HEK293 (cell line): ENCODE data around the gene IFI6.

ENCODE experiments used
- BCL11B ChIP-seq: fragments of 450-650 bp; formaldehyde crosslinking; IDR thresholded peaks from 2 replicates; pipeline ENCODE4 v1.5.1; 2016; ENCODE audit warnings: low read depth, missing biosample characterization, missing genetic modification characterization
- GLIS2 ChIP-seq: fragments of 450-650 bp; formaldehyde crosslinking; IDR thresholded peaks from 2 replicates; pipeline ENCODE4 v1.5.1; 2016; ENCODE audit warnings: missing biosample characterization, missing genetic modification characterization
- HOXC10 ChIP-seq: sonication (generic); formaldehyde crosslinking; IDR thresholded peaks from 2 replicates; pipeline ENCODE4 v1.8.1; 2023; ENCODE audit warnings: mild to moderate bottlenecking, missing genetic modification reagents
- IKZF3 ChIP-seq: fragments of 450-650 bp; IDR thresholded peaks from 2 replicates; pipeline ENCODE4 v1.5.0; 2018; ENCODE audit warnings: missing biosample characterization, mild to moderate bottlenecking, missing genetic modification characterization, moderate library complexity
- KLF7 ChIP-seq: fragments of 450-650 bp; formaldehyde crosslinking; IDR thresholded peaks from 2 replicates; pipeline ENCODE4 v1.5.1; 2016; ENCODE audit warnings: missing biosample characterization, missing genetic modification characterization, borderline replicate concordance
- OSR2 ChIP-seq: fragments of 450-650 bp; formaldehyde crosslinking; IDR thresholded peaks from 2 replicates; pipeline ENCODE4 v1.5.1; 2016; ENCODE audit warnings: missing biosample characterization, missing genetic modification characterization
- PRDM2 ChIP-seq: fragments of 450-650 bp; formaldehyde crosslinking; IDR thresholded peaks from 2 replicates; pipeline ENCODE4 v1.5.1; 2016; ENCODE audit warnings: missing biosample characterization, missing genetic modification characterization, borderline replicate concordance
- ZFP69B ChIP-seq: fragments of 450-650 bp; formaldehyde crosslinking; IDR thresholded peaks from 2 replicates; pipeline ENCODE4 v1.5.1; 2016; ENCODE audit warnings: missing biosample characterization, missing genetic modification characterization
- ZNF114 ChIP-seq: fragments of 450-650 bp; formaldehyde crosslinking; IDR thresholded peaks from 2 replicates; pipeline ENCODE4 v1.5.0; 2017; ENCODE audit warnings: missing biosample characterization, missing genetic modification characterization
- ZNF280D ChIP-seq: fragments of 450-650 bp; formaldehyde crosslinking; IDR thresholded peaks from 2 replicates; pipeline ENCODE4 v1.5.1; 2016; ENCODE audit warnings: missing biosample characterization, missing genetic modification characterization
- ZNF302 ChIP-seq: fragments of 450-650 bp; formaldehyde crosslinking; IDR thresholded peaks from 2 replicates; pipeline ENCODE4 v1.5.1; 2016; ENCODE audit warnings: missing biosample characterization, missing genetic modification characterization, low read depth
- ZNF426 ChIP-seq: fragments of 450-650 bp; formaldehyde crosslinking; IDR thresholded peaks from 2 replicates; pipeline ENCODE4 v1.5.1; 2017; ENCODE audit warnings: missing biosample characterization, missing genetic modification characterization, mild to moderate bottlenecking, inconsistent platforms, moderate library complexity
- ZNF433 ChIP-seq: fragments of 450-650 bp; formaldehyde crosslinking; IDR thresholded peaks from 2 replicates; pipeline ENCODE4 v1.5.1; 2016; ENCODE audit warnings: missing biosample characterization, missing genetic modification characterization, low read depth
- ZNF521 ChIP-seq: fragments of 450-650 bp; formaldehyde crosslinking; IDR thresholded peaks from 2 replicates; pipeline ENCODE4 v1.5.1; 2017; ENCODE audit warnings: missing biosample characterization, mild to moderate bottlenecking, missing genetic modification characterization
- ZNF571 ChIP-seq: fragments of 450-650 bp; formaldehyde crosslinking; IDR thresholded peaks from 2 replicates; pipeline ENCODE4 v1.5.0; 2017; ENCODE audit warnings: missing biosample characterization, missing genetic modification characterization
- ZNF654 ChIP-seq: fragments of 450-650 bp; formaldehyde crosslinking; IDR thresholded peaks from 2 replicates; pipeline ENCODE4 v1.5.1; 2016; ENCODE audit warnings: low read depth, missing biosample characterization, missing genetic modification characterization
- ZNF707 ChIP-seq: fragments of 450-650 bp; formaldehyde crosslinking; IDR thresholded peaks from 2 replicates; pipeline ENCODE4 v1.5.1; 2016; ENCODE audit warnings: missing biosample characterization, missing genetic modification characterization
- ZNF792 ChIP-seq: fragments of 450-650 bp; formaldehyde crosslinking; IDR thresholded peaks from 2 replicates; pipeline ENCODE4 v1.5.1; 2016; ENCODE audit warnings: missing biosample characterization, missing genetic modification characterization
- ZSCAN23 ChIP-seq: fragments of 450-650 bp; formaldehyde crosslinking; IDR thresholded peaks from 2 replicates; pipeline ENCODE4 v1.5.1; 2016; ENCODE audit warnings: missing biosample characterization, missing genetic modification characterization
- ZXDB ChIP-seq: fragments of 450-650 bp; formaldehyde crosslinking; IDR thresholded peaks from 2 replicates; pipeline ENCODE4 v1.5.1; 2016; ENCODE audit warnings: missing biosample characterization, missing genetic modification characterization
- TF ChIP-seq, protein P1 (sequence below): fragments of 450-650 bp; formaldehyde crosslinking; conservative IDR thresholded peaks from 2 replicates; pipeline ENCODE4 v1.5.1; 2016; ENCODE audit warnings: low read depth, missing biosample characterization, missing genetic modification characterization
- TF ChIP-seq, protein P2 (sequence below): fragments of 450-650 bp; formaldehyde crosslinking; IDR thresholded peaks from 2 replicates; pipeline ENCODE4 v1.5.1; 2016; ENCODE audit warnings: missing biosample characterization, missing genetic modification characterization

Gene IFI6

GRCh38 chr1:27650539-27651175 lies 21.3 kb downstream of the IFI6 start (continued):
- TF ChIP-seq ZNF280D (no peak), ZNF302 (tag by site-specific recombination) (no peak), IKZF3 (peak; percentile 73; the same call in 1 of the 2 replicates), ZNF707 (tag by site-specific recombination) (no peak), HOXC10 (CRISPR knock-in tag) (no peak), PRDM2 (tag by site-specific recombination) (no peak), BCL11B (tag by site-specific recombination) (no peak), ZNF114 (tag by site-specific recombination) (no peak), ZNF521 (tag by site-specific recombination) (no peak), ZXDB (tag by site-specific recombination) (0 out of 2 replicates have a peak, but pooled peaks have one; percentile 57), ZNF426 (tag by site-specific recombination) (no peak), ZNF792 (tag by site-specific recombination) (no peak), ZSCAN23 (tag by site-specific recombination) (0 out of 2 replicates have a peak, but pooled peaks have one; percentile 10), ZFP69B (peak; percentile 51; the same call in 1 of the 2 replicates), ZNF433 (tag by site-specific recombination) (no peak), KLF7 (no peak), ZNF571 (no peak), ZNF654 (tag by site-specific recombination) (no peak), GLIS2 (tag by site-specific recombination) (peak; percentile 88), OSR2 (peak; percentile 67)
- TF ChIP-seq, protein P1, sequence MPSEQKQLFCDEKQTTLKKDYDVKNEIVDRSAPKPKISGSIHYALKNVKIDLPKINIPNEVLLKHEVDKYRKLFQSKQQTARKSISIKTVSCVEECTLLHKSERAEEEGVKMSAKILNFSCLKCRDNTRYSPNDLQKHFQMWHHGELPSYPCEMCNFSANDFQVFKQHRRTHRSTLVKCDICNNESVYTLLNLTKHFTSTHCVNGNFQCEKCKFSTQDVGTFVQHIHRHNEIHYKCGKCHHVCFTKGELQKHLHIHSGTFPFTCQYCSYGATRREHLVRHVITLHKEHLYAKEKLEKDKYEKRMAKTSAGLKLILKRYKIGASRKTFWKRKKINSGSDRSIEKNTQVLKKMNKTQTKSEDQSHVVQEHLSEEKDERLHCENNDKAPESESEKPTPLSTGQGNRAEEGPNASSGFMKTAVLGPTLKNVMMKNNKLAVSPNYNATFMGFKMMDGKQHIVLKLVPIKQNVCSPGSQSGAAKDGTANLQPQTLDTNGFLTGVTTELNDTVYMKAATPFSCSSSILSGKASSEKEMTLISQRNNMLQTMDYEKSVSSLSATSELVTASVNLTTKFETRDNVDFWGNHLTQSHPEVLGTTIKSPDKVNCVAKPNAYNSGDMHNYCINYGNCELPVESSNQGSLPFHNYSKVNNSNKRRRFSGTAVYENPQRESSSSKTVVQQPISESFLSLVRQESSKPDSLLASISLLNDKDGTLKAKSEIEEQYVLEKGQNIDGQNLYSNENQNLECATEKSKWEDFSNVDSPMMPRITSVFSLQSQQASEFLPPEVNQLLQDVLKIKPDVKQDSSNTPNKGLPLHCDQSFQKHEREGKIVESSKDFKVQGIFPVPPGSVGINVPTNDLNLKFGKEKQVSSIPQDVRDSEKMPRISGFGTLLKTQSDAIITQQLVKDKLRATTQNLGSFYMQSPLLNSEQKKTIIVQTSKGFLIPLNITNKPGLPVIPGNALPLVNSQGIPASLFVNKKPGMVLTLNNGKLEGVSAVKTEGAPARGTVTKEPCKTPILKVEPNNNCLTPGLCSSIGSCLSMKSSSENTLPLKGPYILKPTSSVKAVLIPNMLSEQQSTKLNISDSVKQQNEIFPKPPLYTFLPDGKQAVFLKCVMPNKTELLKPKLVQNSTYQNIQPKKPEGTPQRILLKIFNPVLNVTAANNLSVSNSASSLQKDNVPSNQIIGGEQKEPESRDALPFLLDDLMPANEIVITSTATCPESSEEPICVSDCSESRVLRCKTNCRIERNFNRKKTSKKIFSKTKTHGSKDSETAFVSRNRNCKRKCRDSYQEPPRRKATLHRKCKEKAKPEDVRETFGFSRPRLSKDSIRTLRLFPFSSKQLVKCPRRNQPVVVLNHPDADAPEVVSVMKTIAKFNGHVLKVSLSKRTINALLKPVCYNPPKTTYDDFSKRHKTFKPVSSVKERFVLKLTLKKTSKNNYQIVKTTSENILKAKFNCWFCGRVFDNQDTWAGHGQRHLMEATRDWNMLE = 0 out of 2 replicates have a peak, but pooled peaks have one; percentile 19
- TF ChIP-seq, protein P2, sequence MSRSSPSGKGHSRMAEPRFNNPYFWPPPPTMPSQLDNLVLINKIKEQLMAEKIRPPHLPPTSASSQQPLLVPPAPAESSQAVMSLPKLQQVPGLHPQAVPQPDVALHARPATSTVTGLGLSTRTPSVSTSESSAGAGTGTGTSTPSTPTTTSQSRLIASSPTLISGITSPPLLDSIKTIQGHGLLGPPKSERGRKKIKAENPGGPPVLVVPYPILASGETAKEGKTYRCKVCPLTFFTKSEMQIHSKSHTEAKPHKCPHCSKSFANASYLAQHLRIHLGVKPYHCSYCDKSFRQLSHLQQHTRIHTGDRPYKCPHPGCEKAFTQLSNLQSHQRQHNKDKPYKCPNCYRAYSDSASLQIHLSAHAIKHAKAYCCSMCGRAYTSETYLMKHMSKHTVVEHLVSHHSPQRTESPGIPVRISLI = no peak
